K562 (cell line): ENCODE measurements around the gene LY6G6F. TPM values are rescaled to one million over a fixed set of nuclear protein-coding genes. Genes with fewer than 3 reads are reported as not detected.

ENCODE experiments used
- CHD1 ChIP-seq: fragments of 200-600 bp; sonication (generic); IDR thresholded peaks from one replicate; pipeline ENCODE4 v1.6.1; 2012; ENCODE audit warnings: mild to moderate bottlenecking, moderate library complexity, low read length, inconsistent platforms
- CREBBP ChIP-seq: IDR thresholded peaks from one replicate; pipeline ENCODE4 v1.6.1; 2012; ENCODE audit warnings: low read depth, mild to moderate bottlenecking, control low read depth, inconsistent platforms, low read length
- CXXC5 ChIP-seq: fragments of 250-450 bp; sonication (Bioruptor Pico); IDR thresholded peaks from 2 replicates; pipeline ENCODE4 v1.8.0; 2022; ENCODE audit warnings: inconsistent platforms, mild to moderate bottlenecking, moderate library complexity
- DACH1 ChIP-seq: fragments of 450-650 bp; IDR thresholded peaks from 2 replicates; pipeline ENCODE4 v1.6.1; 2018; ENCODE audit not compliant: partially characterized antibody
- DDX20 ChIP-seq: fragments of 450-650 bp; IDR thresholded peaks from 2 replicates; pipeline ENCODE4 v1.6.1; 2016; ENCODE audit warnings: missing genetic modification characterization, low read depth, mild to moderate bottlenecking, missing compliant biosample characterization, moderate library complexity
- E2F3 ChIP-seq: fragments of 250-450 bp; sonication (Bioruptor Pico); IDR thresholded peaks from 2 replicates; pipeline ENCODE4 v1.4.0; 2020; ENCODE audit warnings: mild to moderate bottlenecking
- GTF2F1 ChIP-seq: IDR thresholded peaks from 2 replicates; pipeline ENCODE4 v1.6.1; 2011; ENCODE audit warnings: low read depth, low read length, improper control_type of control experiment
- JUN ChIP-seq, 2 experiments: sonication (generic) in 1 of 2; formaldehyde crosslinking in 1 of 2; IDR thresholded peaks; 2 replicates each; pipeline versions ENCODE4 v1.6.1 to v1.8.0; 2012 to 2022; ENCODE audit warnings: borderline replicate concordance in 2 of 2, mild to moderate bottlenecking in 2 of 2, improper control_type of control experiment in 1 of 2, low read depth in 1 of 2, low read length in 1 of 2, missing genetic modification reagents in 1 of 2
- L3MBTL2 ChIP-seq: fragments of 450-650 bp; IDR thresholded peaks from 2 replicates; pipeline ENCODE4 v1.6.1; 2016; ENCODE audit warnings: mild to moderate bottlenecking, moderate library complexity
- MBD2 ChIP-seq: sonication (generic); IDR thresholded peaks from 2 replicates; pipeline ENCODE4 v1.6.1; 2016; ENCODE audit warnings: low read depth, borderline replicate concordance
- MTA3 ChIP-seq: fragments of 450-650 bp; formaldehyde crosslinking; IDR thresholded peaks from 2 replicates; pipeline ENCODE4 v1.6.1; 2017; ENCODE audit warnings: mild to moderate bottlenecking, borderline replicate concordance
- NCOA1 ChIP-seq: fragments of 450-650 bp; IDR thresholded peaks from 2 replicates; pipeline ENCODE4 v1.6.1; 2016; ENCODE audit warnings: low read depth
- NFE2L1 ChIP-seq: fragments of 450-650 bp; IDR thresholded peaks from 2 replicates; pipeline ENCODE4 v1.6.1; 2016; ENCODE audit warnings: missing genetic modification characterization, low read depth, mild to moderate bottlenecking, missing compliant biosample characterization, moderate library complexity, borderline replicate concordance
- NONO ChIP-seq, 2 experiments: fragments of 200-400 bp in 1 of 2; fragments of 450-650 bp in 1 of 2; formaldehyde crosslinking in 1 of 2; IDR thresholded peaks; 2 replicates each; pipeline ENCODE4 v1.6.1; 2017; ENCODE audit warnings: low read depth in 2 of 2, mild to moderate bottlenecking in 2 of 2, moderate library complexity in 2 of 2, low read length in 1 of 2
- NUFIP1 ChIP-seq: fragments of 450-650 bp; IDR thresholded peaks from 2 replicates; pipeline ENCODE4 v1.6.1; 2018; ENCODE audit not compliant: partially characterized antibody
- PHB2 ChIP-seq: fragments of 450-650 bp; IDR thresholded peaks from 2 replicates; pipeline ENCODE4 v1.6.1; 2017; ENCODE audit warnings: low read depth
- POLR2A ChIP-seq: fragments of 450-650 bp; conservative IDR thresholded peaks from 2 replicates; pipeline ENCODE4 v1.6.1; 2016
- PRMT5 ChIP-seq: sonication (generic); formaldehyde crosslinking; IDR thresholded peaks from 2 replicates; pipeline ENCODE4 v1.5.0; 2020; ENCODE audit warnings: missing genetic modification reagents
- RBM39 ChIP-seq: fragments of 200-400 bp; formaldehyde crosslinking; optimal IDR thresholded peaks from 2 replicates; pipeline ENCODE3; 2018; ENCODE audit warnings: low read depth, low read length
- RNF2 ChIP-seq: sonication (generic); IDR thresholded peaks from 2 replicates; pipeline ENCODE4 v1.6.1; 2016
- SREBF1 ChIP-seq: fragments of 150-350 bp; IDR thresholded peaks from 2 replicates; pipeline ENCODE4 v1.6.1; 2014; ENCODE audit warnings: antibody characterized with exemption, low read depth, low read length, borderline replicate concordance
- STAT5A ChIP-seq: IDR thresholded peaks from 2 replicates; pipeline ENCODE4 v1.6.1; 2012; ENCODE audit warnings: low read length, inconsistent platforms, borderline replicate concordance
- ZBTB7A ChIP-seq: IDR thresholded peaks from 2 replicates; pipeline ENCODE4 v1.6.1; 2011; ENCODE audit warnings: low read depth, mild to moderate bottlenecking, low read length, moderate library complexity, borderline replicate concordance; ENCODE audit not compliant: control insufficient read depth
- ZNF3 ChIP-seq: fragments of 250-450 bp; sonication (Bioruptor Pico); IDR thresholded peaks from 2 replicates; pipeline ENCODE4 v1.5.0; 2021; ENCODE audit warnings: mild to moderate bottlenecking, moderate library complexity
- ZNF780A ChIP-seq: fragments of 250-450 bp; sonication (Bioruptor Pico); IDR thresholded peaks from 2 replicates; pipeline ENCODE4 v1.5.0; 2021; ENCODE audit warnings: mild to moderate bottlenecking
- ZNF79 ChIP-seq: fragments of 250-450 bp; sonication (Bioruptor Pico); IDR thresholded peaks from 2 replicates; pipeline ENCODE4 v1.4.0; 2020; ENCODE audit warnings: low read depth, mild to moderate bottlenecking, moderate library complexity
- polyA plus RNA-seq, 8 experiments: library from polyadenylated mRNA; depleted of rRNA in 4 of 8; stranded (reverse) in 5 of 8; unstranded in 3 of 8; fragments of >200 nt; fragmentation: Nextera tagmentation in 2 of 8; fragmentation: Illumina TruSeq in 1 of 8; extraction: Ambion mirVana in 2 of 8; extraction: Trizol in 1 of 8; gene quantifications; 2 replicates each; pipeline versions ENCODE4 v1.2.1 to v1.2.3, GENCODE V29; 2011 to 2014; ENCODE audit warnings: inconsistent platforms in 1 of 8, missing spikeins in 1 of 8
- total RNA-seq, 7 experiments: library from RNA; depleted of rRNA in 6 of 7; stranded (reverse); fragments of >200 nt in 6 of 7; fragmentation: Illumina TruSeq in 2 of 7; extraction: Trizol in 2 of 7; gene quantifications; 2 replicates each; pipeline versions ENCODE4 v1.2.1 to v1.2.3, GENCODE V29; 2011 to 2021; ENCODE audit warnings: low replicate concordance in 1 of 7
- TF ChIP-seq, protein P1 (sequence below), 2 experiments: IDR thresholded peaks; 2 replicates each; pipeline ENCODE4 v1.6.1; 2011; ENCODE audit warnings: borderline replicate concordance in 1 of 2, control low read depth in 1 of 2, low read depth in 1 of 2, low read length in 1 of 2, mild to moderate bottlenecking in 1 of 2, mixed read lengths in 1 of 2, moderate library complexity in 1 of 2; ENCODE audit not compliant: insufficient read depth in 1 of 2, insufficient read length in 1 of 2, poor library complexity in 1 of 2, severe bottlenecking in 1 of 2; ENCODE audit errors: extremely low read depth in 1 of 2
- TF ChIP-seq, protein P2 (sequence below): fragments of 450-650 bp; IDR thresholded peaks from 2 replicates; pipeline ENCODE4 v1.6.1; 2016; ENCODE audit warnings: missing biosample characterization, missing genetic modification characterization

The LY6G6F gene
- total and polyA plus RNA-seq, 9 of the 15 experiments (the other 6 are each of a cell fraction or from before 2014, with no cell fraction given), result 0.14 to 0.50 (median 0.28) TPM; not detected in 2

GRCh38 chr6:31660381-31661261 is 46.0 kb upstream of the LY6G6F start, which contains the start of gene C6orf47 (continued):
- TF ChIP-seq ZBTB7A (peak; percentile 98), MBD2 (no peak), STAT5A (no peak; the same call in 1 of the 2 replicates), CHD1 (peak; percentile 57), DACH1 (no peak), NCOA1 (no peak), NFE2L1 (tag) (no peak), POLR2A (peak; percentile 93), RBM39 (no peak), E2F3 (CRISPR knock-in tag) (no peak), DDX20 (0 out of 2 replicates have a peak, but pooled peaks have one; percentile 19), ZNF780A (peak; percentile 69; the same call in 1 of the 2 replicates), NUFIP1 (no peak), SREBF1 (0 out of 2 replicates have a peak, but pooled peaks have one; percentile 55), ZNF79 (CRISPR knock-in tag) (no peak; the same call in 1 of the 2 replicates), PHB2 (no peak), CREBBP (no peak), GTF2F1 (peak; percentile 84; the same call in 1 of the 2 replicates), JUN (IDR thresholded peaks at IDR 0.05; ENCODE audit: borderline replicate concordance, low read depth, low read length) (peak; percentile 59; the same call in 1 of the 2 replicates), JUN (CRISPR knock-in tag; IDR thresholded peaks at IDR 0.05; ENCODE audit: borderline replicate concordance) (no peak), CXXC5 (peak; percentile 95), NONO (IDR thresholded peaks at IDR 0.05; ENCODE audit: low read depth in 2 of 2, low read length in 1 of 2) (no peak), RNF2 (no peak), ZNF3 (CRISPR knock-in tag) (no peak), L3MBTL2 (peak; percentile 91), PRMT5 (CRISPR knock-in tag) (no peak), MTA3 (peak; percentile 92)
- TF ChIP-seq, protein P1, sequence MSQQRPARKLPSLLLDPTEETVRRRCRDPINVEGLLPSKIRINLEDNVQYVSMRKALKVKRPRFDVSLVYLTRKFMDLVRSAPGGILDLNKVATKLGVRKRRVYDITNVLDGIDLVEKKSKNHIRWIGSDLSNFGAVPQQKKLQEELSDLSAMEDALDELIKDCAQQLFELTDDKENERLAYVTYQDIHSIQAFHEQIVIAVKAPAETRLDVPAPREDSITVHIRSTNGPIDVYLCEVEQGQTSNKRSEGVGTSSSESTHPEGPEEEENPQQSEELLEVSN (IDR thresholded peaks at IDR 0.05; ENCODE audit: borderline replicate concordance in 1 of 2, extremely low read depth in 1 of 2, insufficient read depth in 1 of 2, insufficient read length in 1 of 2, low read depth in 1 of 2, low read length in 1 of 2, poor library complexity in 1 of 2, severe bottlenecking in 1 of 2), result peak; percentile 52 to 76
- TF ChIP-seq, protein P2, sequence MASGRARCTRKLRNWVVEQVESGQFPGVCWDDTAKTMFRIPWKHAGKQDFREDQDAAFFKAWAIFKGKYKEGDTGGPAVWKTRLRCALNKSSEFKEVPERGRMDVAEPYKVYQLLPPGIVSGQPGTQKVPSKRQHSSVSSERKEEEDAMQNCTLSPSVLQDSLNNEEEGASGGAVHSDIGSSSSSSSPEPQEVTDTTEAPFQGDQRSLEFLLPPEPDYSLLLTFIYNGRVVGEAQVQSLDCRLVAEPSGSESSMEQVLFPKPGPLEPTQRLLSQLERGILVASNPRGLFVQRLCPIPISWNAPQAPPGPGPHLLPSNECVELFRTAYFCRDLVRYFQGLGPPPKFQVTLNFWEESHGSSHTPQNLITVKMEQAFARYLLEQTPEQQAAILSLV (tag), result no peak
